CMK (cell line): ENCODE measurements around the gene TLR4.

ENCODE experiments used
- DNase-seq: peaks from one replicate; pipeline ENCODE4 v3.0.0-alpha.2; 2010; ENCODE audit warnings: low read depth

TLR4 gene

DNA sequence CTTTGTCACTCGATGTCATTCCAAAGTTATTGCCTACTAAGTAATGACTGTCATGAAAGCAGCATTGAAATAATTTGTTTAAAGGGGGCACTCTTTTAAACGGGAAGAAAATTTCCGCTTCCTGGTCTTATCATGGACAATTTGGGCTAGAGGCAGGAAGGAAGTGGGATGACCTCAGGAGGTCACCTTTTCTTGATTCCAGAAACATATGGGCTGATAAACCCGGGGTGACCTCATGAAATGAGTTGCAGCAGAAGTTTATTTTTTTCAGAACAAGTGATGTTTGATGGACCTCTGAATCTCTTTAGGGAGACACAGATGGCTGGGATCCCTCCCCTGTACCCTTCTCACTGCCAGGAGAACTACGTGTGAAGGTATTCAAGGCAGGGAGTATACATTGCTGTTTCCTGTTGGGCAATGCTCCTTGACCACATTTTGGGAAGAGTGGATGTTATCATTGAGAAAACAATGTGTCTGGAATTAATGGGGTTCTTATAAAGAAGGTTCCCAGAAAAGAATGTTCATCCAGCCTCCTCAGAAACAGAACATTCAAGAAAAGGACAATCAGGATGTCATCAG is 11.3 kb downstream of the TLR4 start:
- DNase-seq, result no peak

DNA sequence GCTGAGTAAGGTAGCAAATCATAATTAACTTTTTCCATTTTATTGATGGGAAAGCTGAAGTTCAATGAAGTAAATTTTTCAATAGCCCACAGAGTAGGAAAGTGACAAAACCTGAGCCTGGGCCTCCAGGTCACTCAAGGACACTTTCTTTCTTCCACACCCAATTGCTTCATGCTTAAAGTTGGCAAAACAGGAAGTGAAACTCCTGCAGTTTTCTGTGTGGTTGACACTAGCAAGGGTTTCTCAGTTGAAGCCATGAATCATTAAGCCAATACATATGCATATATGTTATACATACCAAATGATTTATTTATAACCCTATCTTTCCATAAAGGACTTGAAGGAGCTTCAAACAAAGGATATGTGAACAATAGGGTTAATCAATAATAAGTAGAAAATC is 13.9 kb downstream of the TLR4 start:
- DNase-seq, result no peak

DNA sequence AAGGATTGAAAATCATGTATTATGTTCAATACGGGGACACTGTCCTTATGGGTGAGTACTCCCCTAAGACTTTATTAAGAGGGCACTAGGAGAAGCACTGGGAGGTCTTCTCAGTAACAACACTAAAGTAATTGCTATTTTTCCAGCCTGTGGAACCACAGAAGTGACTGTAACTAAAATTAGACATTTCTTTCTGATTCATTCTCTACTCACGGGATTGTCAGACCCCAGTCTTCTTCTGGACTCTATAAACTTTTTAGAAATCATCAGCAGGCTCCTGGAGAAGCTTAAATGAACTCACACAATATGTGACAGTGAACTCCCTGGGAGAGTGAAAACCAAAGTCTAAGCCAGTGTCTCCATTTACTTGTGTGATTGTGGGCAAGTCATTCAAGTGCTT is 14.5 kb downstream of the TLR4 start:
- DNase-seq, result no peak

DNA sequence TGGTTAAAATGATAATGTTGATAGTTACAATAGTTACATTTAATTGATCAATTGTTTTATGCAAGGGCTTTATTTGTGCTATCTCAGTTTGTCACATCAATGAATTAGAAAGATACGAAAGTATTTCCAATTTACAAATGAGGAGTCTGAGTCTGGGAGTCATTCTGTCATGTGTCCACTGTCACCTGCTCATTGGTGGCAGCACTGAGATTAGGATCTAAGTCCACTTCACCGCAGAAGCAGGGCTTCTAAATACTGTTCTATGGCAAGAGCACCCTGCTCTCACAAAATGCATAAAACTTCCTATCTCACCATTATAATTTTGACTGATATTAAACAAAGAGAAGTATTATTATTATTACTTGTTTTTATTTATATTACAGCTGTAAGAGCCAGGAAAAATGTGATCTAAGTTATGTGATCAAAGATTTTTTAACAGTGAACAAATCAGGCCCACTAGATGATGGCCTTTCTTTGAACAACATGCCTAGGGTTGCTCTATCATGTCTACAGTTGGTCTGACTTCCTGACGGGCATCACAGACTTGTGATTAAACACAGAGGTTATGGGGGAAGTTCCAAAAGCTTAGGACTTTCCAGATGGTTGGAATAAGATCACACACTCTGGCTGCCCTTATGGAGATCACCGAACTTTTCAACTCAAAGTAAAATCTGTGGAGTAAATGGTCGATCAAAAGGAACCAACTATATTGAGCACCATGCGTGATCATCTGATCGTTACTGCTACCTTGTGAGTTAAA is 15.1 kb downstream of the TLR4 start:
- DNase-seq, result no peak

DNA sequence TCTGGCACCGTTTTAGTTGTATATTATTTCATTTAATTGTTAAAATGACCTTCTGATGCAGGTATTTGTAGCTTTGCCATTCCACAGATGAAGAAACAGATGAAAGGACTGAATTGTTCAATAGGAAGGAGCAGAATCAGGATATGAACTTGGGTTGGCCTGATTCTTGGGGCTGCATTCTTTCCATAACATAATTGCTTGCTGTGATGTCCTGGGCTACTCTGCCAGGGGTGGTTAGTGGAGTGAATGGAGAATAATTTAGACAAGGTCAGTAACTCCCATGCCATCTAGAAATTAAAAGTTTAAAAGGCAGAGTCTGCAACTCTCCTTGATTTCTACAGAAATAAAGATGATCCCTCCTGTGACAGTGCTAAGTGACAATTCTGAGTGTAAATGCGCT is 15.9 kb downstream of the TLR4 start:
- DNase-seq, result no peak

DNA sequence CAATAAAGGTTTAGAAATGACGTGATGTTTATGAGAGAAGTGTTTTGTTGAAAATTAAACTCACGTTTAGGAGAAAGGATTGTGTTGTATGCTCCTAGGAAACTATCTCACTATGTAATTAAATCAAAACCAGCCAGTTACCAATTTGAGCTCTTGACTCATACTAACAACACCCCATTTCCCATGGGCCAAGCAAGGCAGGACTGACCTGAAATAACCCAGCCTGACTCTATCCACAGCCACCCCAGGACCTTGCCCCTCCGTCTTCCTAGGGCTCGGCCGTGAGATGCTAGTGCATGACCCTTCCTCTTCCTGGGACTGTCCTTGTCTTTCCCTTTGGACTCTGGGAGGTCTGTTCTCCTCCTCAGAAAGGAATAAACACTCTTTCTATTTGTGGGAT is 16.4 kb downstream of the TLR4 start:
- no peak for DNase-seq

DNA sequence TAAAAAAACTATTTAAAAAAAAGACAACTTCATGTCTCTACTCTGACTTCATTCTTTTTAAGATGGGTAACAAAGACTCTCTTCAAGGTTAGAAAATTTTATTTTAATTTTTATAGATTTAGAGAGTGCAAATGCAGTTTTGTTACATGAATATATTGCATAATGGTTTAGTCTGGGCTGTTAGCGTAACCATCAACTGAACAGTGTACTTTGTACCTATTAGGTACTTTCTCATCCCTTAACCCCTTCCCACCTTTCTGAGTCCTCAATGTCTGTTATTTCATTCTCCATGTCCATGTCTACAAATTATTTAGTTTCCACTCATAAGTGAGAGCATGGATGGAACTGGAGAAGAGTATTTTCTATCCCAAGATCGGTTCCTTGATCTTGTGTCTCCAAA is 16.8 kb downstream of the TLR4 start:
- DNase-seq, result no peak

- no peak for DNase-seq
Measured at GRCh38 chr9:117722108-117722761, 18.0 kb downstream of the TLR4 start.

DNA sequence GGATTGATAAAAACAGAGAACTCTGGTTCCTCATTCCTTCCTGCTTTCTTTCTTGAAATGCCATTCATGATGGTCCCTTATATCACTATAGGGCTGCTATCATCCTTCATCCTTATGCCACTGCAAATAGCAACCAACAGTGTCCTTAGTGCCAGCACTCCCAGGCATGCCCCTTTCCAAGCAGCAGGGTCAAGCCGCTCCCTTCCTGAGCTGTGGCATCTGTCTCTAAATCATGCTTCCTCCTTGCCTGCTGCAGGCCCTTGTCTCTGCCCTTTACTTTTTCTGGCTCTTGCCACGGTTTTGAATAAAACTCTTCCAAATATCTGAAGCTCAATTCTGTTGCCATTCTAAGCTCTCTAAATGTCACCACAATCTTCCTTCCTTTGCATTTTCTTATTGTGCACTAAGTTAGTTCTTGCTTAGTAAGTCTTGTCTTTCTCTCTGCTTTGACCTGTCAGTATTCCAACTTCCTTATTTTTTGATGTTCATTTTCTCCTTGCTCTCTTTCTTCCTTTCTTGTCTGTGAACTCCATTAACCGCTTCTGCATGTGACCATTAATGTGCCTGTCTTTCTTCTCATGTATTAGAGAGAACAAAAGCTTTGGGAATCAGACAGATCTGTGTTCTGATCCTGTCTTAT is 19.9 kb downstream of the TLR4 start:
- DNase-seq, result no peak

DNA sequence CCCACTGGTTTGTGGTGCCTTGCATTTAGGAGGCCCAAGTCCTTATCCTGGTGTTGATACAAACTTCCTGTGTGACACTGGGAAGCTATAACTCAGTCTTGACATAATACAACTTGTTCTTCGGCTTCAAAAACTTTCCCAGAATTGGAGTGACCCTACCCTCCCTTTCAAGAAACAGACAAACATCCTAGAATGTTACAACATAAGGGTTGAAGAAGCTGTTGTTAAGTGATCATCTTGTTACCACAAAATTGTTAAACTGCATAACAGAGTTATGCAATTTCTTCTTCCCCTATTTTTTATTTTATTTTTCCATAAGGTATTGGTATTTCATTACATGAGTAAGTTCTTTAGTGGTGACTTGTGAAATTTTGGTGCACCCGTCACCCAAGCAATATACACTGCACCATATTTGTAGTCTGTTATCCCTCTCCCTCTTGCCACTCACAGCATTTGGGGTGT is 21.3 kb downstream of the TLR4 start:
- DNase-seq, result no peak

DNA sequence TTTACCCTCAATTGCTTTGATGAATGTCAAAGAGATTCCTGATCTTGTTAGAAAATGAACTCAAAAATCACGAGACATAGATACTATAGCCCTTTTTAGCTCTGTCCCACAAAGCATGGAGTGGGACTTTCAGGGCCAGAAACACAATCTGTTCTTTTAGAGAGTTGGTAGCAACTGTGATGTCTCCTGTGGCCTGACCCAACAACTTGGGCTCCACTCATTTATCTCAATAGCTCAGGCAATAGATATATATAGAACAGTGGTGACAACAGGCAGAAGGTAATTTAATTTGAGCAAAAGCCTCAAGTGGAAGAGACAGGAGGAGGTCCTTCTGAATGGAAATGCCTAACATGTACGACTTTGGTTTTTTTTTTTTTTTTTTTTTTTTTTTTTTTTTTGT is 25.2 kb downstream of the TLR4 start:
- no peak for DNase-seq

DNA sequence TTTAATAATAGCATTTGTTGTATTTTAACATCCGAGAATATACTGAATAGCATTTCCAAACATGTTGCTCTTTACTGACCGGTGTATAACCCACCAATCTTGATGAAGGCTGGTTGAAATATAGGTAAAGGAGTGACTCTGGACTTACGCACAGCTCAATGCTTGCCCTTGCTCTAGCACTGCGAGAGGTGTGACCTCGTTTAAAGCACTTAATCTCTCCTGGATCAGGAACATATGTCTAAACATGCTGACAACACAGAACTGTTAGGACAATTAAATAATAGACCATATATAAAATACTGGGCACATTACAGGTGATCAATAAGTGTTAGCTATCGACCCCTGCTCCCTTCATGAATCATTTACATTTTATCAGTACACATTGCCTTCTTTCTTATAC is 28.3 kb downstream of the TLR4 start:
- no peak for DNase-seq

DNA sequence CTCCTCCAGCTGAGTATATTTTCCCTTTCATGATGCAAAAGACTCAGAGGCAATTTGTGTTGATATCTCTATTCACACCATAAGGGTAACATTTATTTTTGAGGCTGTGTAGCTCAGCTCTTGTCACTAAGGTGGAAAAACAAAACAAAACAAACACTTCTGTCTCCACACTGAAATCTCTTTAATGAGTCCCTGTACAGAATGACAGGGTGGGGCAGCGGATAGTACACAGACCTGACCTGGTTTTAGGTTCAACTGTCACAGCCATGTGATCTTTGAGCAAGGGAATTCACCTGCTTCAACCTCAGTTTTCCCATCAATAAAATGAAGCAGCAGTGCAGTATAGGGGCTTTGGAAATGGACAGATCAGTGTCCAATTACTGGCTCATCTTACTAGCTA is 29.3 kb downstream of the TLR4 start:
- no peak for DNase-seq

DNA sequence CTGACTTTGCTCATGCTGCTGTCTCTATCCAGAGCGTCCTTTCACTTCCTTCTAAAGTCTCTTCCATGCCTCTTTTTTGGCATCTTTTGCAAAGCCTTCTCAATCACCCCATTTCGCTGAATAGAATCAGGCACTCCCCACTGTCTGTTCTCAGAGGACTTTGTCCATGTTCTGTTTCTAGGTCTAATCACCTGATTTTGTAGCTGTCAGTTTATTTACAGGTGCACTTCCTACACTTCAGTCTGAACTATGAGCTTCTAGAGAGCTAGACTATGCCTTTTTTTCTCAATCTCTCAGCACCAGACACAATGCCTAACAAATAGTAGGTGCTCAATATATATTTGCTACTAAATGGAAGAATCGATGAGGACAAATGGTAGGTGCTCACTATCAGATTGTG is 29.9 kb downstream of the TLR4 start:
- no peak for DNase-seq

DNA sequence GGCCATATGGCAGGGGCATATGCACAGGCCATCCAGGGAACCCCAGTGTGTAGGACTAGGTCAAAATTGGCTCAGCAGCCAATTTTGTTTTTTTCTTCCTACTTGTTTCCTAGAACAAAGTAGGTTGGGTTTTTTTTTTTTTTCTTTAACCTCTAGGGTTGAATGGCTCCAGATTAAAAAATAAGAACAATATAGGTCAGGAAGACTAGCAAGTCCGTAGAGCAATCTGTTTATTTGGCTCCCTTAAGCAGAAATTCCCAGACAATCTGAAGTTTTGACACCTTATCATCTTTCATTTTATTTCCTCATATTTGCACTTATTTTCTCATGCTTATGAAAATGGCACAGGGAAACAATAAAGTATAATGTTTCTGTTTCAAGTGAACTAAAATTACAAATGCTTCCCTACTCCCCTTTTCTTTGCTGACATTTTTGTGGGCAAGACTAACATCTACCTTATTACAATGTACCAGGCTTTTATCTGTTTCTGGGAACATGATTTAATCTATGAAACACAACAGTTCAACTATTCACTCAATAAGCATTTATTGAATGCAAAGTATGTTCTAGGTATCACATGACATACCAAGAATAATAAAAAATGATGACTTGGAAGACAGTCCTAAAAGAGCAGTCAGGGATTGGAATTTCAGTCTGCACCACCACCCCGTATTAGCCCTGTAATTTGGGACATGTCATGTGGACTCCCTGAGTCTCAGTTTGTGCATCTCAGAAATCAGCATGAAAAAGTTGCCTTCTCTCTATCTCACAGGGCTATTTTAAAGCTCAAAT is 30.5 kb downstream of the TLR4 start:
- no peak for DNase-seq

DNA sequence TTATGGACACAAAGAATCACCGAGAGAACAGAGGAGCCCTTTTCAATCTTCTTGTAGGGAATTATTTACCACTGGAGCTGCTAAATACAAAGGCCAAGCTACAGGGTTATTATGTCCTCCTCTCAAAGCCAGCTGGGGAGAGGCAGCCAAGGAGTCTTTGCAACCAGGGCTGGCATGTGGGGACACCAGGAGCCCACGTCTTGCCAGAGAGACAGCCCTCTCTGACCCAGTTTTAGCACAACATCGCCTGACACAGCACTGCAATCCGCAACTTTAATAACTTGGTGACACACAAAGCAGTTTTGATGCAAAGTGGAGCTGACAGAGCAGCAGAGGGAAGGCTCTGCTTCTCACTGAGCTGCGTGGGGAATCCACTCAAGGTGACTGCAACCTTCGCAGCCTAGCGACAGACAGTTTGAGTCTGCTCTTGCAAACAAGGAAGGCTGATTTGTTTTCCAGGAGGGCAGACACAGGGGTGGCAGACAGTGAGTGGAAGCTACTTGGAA is 33.6 kb downstream of the TLR4 start:
- no peak for DNase-seq

GRCh38 chr9:117739206-117739605 is 35.0 kb downstream of the TLR4 start:
- DNase-seq, result no peak

DNA sequence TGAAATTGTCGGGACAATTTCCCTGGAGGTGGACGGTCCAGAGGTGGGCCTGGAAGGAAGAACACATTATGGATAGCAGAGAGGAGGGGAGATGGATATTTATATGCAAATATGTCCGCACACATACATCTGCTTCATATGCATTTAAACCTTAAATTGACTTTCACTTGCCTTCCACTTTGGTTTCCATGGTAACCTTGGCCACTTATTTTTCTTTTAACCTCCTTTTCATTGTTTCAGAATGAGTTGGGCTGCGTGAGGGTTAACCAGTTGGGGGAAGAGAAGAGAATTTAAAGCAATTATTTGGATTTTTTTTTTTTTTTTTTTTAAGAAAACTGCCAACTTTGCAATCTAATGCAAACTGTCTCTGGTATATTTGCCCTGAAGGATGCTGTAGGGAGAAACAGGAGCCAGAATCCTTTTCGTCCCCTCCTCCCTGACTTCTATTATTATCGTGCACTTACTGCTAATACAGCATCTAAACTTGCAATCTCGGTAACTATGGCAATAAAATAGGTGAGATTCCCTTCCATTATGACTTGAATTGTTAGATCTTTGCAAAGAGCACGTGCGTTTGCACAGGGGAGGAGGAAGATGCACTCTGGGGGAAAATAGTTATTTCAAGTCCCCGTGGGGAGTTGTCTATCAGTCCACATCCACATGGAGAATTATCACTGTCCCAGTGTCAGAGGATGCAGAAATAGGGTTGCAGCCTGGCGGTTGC is 35.6 kb downstream of the TLR4 start:
- no peak for DNase-seq

DNA sequence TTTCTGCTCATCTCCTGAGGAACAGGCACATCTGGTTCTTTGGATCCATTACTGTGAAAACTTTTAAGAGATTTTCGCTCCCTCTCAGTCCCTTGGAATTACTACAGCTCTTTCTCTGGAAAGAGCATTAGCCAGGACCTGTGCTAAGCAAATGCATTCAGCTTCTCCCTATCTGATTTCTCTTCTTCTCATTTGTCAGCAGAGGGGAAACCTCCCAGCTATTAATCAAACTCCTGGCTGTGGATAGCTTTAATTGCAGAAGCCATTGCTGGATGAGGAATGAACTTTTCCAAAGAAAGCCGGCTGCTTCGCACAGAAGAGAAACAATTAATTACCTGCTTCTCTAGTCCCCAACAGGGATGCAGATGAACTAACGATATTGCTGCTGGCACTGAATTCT is 37.9 kb downstream of the TLR4 start:
- DNase-seq, result no peak

- no peak for DNase-seq
Measured at GRCh38 chr9:117744369-117744768, 40.2 kb downstream of the TLR4 start.

- no peak for DNase-seq
Measured at GRCh38 chr9:117744856-117745389, 40.7 kb downstream of the TLR4 start.
